GM12801 (cell line): ENCODE data around the gene EGFLAM.

ENCODE experiments used
- TF ChIP-seq, protein P1 (sequence below): IDR thresholded peaks from one replicate; pipeline ENCODE4 v1.5.1; 2011; ENCODE audit warnings: control low read depth; ENCODE audit not compliant: insufficient read length; ENCODE audit errors: extremely low read depth

Gene EGFLAM

DNA sequence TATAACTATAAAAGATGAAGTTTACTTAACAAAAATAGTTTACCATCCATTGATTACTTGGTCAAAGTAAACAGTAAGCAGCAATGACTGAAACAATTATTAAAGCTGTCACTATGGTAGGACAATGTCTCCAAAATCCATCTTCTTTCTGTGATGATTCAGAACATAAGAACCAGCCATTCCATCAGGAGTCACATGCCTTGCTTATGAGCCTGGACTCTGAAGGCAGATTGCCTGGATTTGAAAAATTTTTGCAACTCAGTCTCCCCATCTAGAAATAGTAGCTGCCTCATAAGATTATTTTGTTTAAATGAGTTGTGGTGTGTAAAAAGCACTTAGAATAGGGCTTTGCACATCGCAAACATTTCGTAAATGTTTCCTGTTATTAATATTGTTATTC lies 161.9 kb downstream of the EGFLAM start:
- TF ChIP-seq, protein P1, sequence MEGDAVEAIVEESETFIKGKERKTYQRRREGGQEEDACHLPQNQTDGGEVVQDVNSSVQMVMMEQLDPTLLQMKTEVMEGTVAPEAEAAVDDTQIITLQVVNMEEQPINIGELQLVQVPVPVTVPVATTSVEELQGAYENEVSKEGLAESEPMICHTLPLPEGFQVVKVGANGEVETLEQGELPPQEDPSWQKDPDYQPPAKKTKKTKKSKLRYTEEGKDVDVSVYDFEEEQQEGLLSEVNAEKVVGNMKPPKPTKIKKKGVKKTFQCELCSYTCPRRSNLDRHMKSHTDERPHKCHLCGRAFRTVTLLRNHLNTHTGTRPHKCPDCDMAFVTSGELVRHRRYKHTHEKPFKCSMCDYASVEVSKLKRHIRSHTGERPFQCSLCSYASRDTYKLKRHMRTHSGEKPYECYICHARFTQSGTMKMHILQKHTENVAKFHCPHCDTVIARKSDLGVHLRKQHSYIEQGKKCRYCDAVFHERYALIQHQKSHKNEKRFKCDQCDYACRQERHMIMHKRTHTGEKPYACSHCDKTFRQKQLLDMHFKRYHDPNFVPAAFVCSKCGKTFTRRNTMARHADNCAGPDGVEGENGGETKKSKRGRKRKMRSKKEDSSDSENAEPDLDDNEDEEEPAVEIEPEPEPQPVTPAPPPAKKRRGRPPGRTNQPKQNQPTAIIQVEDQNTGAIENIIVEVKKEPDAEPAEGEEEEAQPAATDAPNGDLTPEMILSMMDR: no peak

DNA sequence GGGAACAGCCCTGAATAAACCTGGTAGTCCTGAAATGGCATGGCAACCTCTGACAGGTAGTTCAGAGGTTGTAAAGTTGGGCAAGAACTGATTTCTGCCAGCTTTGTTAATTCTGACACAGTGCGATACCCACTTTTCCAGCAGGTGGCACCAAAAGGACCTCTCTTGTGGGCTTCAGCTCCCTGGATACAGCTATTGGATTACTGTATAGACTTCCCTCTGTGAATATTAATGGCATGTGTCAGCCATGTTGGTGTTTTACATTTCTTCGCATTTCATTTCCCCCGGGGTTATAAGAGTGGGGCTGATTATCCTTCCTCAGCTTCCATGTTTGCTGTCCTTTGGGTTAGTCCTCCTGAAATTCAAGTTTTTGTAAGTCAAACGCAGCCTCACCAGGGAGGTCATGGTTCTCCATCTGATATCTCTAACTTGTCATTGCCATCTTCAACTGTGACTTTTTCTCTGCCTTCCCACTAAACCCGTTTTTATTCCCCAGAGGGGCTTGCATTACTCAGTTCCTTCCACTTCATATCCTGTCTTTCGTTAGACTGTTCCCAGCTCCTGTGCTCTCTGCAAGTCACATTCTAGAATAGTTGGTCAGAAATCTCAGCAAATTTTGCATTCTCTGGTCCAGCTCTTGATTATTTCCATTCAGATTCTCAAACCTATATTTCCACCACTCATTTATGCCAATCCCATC lies 162.5 kb downstream of the EGFLAM start:
- TF ChIP-seq, protein P1: no peak

DNA sequence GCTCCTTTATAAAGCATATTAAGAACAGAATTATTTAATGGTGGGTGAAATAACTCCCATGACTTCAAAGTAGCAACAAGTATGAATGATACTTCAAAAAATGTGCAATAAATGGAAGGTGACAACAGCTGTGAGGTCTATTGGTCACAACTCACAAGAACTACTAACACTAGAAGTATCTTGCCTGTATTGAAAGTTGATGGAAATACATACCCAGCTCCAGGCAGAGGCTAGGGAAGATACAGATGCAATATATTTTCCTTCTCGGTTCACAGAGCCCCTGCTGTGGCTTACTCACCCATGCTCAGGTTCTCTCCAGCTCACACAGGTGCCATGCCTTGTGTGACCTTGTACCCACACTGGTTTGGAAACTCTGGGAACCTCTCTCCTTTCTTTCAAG lies 164.3 kb downstream of the EGFLAM start:
- TF ChIP-seq, protein P1: no peak

DNA sequence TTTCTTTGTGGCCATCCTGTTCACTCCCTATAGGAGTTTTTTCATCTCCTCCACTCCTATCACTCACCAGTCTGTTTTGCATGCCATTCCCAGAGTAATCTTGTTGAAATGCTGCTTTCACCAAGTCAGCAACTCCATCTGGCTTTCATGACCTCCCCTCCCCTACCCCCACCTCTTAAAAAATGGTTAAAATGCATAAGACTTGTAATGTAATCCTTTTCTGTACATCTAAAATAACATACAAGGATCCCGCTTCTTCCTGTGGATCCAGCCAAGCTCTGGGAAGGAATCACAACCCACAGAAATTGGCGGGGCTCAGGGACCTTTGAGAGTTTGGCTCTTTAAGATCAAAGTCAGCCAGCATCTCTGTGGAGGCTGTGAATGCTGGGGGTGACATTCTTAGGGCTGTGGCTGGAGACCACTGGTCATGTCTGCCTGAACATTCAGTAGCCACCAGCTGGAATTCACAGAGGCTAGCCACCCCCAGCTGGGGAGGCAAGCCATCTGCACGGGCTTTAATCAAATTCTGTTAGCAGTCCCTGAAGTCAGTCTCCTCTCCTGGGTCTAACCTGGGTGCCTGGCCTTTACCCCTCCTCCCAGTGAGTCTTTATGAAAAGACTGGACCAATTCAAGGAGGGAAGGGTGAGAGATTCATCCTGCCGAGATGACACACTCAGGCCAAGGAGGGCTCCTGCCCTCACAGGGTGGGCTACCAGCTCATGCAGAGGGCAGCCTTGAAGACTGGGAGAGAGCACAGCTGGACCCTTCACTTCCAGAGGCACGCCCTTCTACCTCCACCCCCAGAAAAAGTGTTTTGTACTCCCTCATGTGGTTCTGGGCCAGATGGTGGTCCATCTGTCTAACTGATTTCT lies 165.2 kb downstream of the EGFLAM start:
- TF ChIP-seq, protein P1: no peak

DNA sequence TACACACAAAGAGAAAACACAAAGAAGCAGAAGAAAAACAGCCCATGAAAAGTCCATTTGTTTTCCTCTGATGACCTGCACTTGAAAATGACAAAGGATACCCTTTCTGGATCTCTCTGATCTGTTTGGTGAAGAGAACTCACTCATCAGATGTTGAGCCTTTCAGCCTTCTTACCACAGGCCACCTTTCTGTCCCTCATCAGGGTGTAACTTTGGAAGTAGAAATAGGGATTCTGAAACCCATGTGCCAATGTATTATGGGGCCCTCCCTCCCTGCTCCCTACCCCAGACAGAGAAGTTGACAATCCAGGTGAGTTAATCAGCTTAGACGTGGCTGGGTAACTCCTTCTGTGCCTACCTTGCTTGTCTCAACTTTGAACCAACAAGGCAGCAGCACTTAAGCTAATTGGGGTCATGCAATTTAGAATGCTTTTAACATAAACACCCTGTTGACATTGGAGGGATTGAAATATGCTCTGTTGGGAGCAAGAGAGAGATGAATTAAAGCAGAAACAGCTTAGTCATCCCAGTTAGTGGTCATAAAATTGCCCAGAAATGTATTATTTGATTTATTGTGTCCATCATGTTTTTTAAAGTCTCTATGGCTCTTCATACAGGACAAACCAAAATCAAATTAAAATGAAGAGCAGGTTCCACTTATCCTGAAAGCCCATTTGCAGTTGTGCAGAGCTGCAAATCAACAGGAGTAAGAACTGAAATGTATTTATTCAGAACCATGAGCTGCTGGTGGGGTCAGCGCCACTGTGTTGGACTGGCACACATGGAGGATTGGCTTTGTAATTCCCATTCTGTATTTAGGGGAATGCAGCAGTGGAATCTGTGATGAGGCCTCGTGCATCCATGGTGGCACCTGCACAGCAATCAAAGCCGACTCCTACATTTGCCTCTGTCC lies 166.0 kb downstream of the EGFLAM start:
- TF ChIP-seq, protein P1: no peak

DNA sequence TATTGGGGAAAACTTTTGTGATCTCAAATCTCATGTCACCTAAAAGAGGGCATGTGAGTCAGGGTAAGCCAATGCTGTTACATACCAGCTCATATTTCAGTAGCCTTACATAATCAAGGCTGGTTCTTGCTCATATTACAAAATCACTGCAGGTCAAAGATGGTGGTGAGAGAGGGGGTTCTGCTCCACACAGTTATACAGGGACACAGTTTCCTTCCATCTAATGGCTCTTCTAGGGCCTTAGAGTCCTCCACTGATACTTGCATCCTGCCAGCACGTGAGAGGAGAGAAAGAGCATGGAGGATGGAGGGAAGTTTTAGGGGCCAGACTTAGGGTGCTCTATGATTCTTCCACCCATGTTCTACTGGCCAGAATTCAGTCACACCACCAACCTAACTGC lies 168.1 kb downstream of the EGFLAM start:
- TF ChIP-seq, protein P1: no peak
